RWPE2 (cell line): Measurements from ENCODE around the gene SEMA5B.

Experiments
- ATAC-seq: fragments of 200-7000 bp; cut with Tn5 transposase; 3 replicates; pipeline ENCODE4 v1.9.1; 2021; ENCODE audit warnings: low read depth
- DNase-seq: peaks from one replicate; pipeline ENCODE4 v3.0.0-alpha.2; 2020; ENCODE audit warnings: low spot score
- H3K27ac ChIP-seq: fragments of 450-650 bp; 2 replicates; pipeline ENCODE4 v1.5.1; 2017; ENCODE audit warnings: mild to moderate bottlenecking; ENCODE audit not compliant: poor library complexity, severe bottlenecking
- H3K27me3 ChIP-seq: fragments of 250-450 bp; sonication (Bioruptor Pico); 2 replicates; pipeline ENCODE4 v1.5.1; 2021; ENCODE audit warnings: mild to moderate bottlenecking, moderate library complexity; ENCODE audit not compliant: insufficient read depth, poor library complexity, severe bottlenecking
- H3K36me3 ChIP-seq: fragments of 250-450 bp; sonication (Bioruptor Pico); 2 replicates; pipeline ENCODE4 v1.5.1; 2020; ENCODE audit warnings: low read depth, mild to moderate bottlenecking, moderate library complexity
- H3K4me1 ChIP-seq: fragments of 250-450 bp; sonication (Bioruptor Pico); 2 replicates; pipeline ENCODE4 v1.5.1; 2021; ENCODE audit warnings: mild to moderate bottlenecking, moderate library complexity; ENCODE audit not compliant: insufficient read depth, poor library complexity, severe bottlenecking
- H3K4me3 ChIP-seq: fragments of 250-450 bp; sonication (Bioruptor Pico); 2 replicates; pipeline ENCODE4 v1.5.1; 2021; ENCODE audit warnings: mild to moderate bottlenecking, moderate library complexity; ENCODE audit not compliant: severe bottlenecking
- H3K9me3 ChIP-seq: fragments of 250-450 bp; sonication (Bioruptor Pico); 2 replicates; pipeline ENCODE4 v1.5.1; 2021; ENCODE audit warnings: mild to moderate bottlenecking, moderate library complexity; ENCODE audit not compliant: severe bottlenecking
- TF ChIP-seq, protein P1 (sequence below): fragments of 450-650 bp; IDR thresholded peaks from one replicate; pipeline ENCODE4 v1.5.1; 2017; ENCODE audit warnings: mild to moderate bottlenecking, moderate library complexity; ENCODE audit not compliant: poor library complexity, severe bottlenecking

The SEMA5B gene

DNA sequence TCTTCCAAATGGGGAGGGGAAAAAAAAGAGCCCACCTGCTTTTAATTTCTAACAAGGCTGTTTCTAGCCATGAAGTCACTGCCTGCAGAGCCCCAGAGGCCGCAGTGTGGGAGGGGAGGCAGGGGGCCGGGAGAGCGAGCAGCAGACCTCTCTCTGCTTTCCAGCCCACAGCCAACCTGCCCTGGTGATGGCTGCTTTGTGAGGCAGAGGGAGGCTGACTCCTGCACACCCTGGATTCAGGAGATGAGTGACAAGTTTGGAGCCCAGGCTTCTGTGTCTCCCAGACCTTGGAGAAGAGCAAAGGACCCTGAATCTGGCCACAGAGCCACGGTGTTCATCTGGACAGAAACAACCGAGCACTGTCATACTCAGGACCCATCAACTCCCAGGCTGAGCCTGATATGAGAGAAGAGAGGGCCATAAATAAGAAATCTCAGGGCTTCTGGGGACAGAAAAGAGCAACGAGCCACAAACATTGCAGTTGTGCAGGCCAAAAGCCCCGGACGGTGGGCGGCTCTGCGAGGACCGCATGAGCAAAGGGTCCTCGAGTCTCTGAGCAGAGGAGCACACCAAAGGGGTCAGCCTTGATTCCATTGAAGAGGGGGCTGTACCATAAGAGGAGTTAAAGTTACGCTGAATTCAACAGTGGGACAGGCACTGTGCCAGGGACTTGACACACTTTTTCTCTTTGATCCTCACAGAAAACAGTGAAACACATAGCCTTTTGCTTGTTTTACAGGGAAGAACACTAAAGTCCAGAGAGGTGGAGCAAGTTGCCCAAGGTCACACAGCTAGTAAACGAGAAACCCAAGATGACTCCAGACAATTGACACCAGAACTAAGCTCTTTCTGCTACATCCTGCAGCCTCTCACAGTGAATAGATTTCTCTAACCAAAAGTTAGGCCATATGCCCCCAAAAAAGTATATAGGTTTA, 97.2 kb downstream of the SEMA5B start:
- Histone ChIP-seq H3K27ac (peak overlapping the region; percentile 91), H3K4me1 (peaks cover 35% of the 10 kb centered on the region), H3K9me3 (no peaks in the 10 kb centered on the region), H3K27me3 (no peaks in the 10 kb centered on the region), H3K4me3 (no peak overlapping the region), H3K36me3 (no peaks in the 10 kb centered on the region)
- no peak for DNase-seq
- ATAC-seq: no peak
- TF ChIP-seq, protein P1, sequence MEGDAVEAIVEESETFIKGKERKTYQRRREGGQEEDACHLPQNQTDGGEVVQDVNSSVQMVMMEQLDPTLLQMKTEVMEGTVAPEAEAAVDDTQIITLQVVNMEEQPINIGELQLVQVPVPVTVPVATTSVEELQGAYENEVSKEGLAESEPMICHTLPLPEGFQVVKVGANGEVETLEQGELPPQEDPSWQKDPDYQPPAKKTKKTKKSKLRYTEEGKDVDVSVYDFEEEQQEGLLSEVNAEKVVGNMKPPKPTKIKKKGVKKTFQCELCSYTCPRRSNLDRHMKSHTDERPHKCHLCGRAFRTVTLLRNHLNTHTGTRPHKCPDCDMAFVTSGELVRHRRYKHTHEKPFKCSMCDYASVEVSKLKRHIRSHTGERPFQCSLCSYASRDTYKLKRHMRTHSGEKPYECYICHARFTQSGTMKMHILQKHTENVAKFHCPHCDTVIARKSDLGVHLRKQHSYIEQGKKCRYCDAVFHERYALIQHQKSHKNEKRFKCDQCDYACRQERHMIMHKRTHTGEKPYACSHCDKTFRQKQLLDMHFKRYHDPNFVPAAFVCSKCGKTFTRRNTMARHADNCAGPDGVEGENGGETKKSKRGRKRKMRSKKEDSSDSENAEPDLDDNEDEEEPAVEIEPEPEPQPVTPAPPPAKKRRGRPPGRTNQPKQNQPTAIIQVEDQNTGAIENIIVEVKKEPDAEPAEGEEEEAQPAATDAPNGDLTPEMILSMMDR: no peak

DNA sequence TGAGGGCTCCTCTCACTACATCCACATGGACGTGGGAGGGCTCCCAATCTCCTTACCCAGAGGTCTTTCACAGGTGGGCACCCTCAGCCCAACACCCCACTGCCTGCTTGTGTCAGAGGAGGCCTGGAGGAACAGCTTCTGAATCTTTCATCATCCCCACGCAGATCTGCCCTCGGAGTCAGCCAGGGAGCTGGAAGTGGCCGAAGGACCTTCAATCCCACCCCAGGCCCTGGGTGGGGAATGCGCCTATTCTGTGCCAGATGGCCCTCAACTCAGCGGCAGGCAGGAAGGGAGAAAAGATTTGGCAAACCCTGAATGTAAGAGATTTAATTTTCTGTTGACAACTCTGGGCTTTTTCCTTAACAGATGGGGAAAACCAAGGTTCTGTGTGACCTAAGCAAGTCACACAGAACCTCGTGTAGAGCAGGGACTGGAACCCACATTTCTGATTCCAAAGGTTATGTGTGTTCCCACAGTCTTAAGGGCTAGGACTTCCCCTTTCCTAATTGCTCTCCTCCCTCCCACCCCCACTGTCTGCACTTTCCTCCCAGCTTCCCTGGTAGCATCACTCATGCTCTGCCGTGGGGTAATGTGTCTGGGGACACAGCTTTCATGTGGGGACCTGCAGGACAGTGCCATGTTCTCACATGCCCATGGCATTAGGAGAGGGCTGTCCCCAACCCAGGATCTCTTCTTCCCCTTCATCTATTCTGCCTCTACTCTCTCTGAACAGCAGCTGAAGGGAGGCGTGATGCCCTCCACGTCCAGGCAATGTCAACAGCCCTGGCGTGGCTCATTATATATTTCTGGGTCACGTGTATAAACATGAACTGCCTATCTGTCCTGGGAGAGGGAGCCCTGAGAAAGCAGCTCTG, 98.1 kb downstream of the SEMA5B start:
- Histone ChIP-seq H3K27ac (no peak overlapping the region), H3K4me1 (peaks cover 35% of the 10 kb centered on the region), H3K9me3 (no peaks in the 10 kb centered on the region), H3K36me3 (no peaks in the 10 kb centered on the region), H3K27me3 (no peaks in the 10 kb centered on the region), H3K4me3 (no peak overlapping the region)
- no peak for DNase-seq
- TF ChIP-seq, protein P1: no peak
- no peak for ATAC-seq

DNA sequence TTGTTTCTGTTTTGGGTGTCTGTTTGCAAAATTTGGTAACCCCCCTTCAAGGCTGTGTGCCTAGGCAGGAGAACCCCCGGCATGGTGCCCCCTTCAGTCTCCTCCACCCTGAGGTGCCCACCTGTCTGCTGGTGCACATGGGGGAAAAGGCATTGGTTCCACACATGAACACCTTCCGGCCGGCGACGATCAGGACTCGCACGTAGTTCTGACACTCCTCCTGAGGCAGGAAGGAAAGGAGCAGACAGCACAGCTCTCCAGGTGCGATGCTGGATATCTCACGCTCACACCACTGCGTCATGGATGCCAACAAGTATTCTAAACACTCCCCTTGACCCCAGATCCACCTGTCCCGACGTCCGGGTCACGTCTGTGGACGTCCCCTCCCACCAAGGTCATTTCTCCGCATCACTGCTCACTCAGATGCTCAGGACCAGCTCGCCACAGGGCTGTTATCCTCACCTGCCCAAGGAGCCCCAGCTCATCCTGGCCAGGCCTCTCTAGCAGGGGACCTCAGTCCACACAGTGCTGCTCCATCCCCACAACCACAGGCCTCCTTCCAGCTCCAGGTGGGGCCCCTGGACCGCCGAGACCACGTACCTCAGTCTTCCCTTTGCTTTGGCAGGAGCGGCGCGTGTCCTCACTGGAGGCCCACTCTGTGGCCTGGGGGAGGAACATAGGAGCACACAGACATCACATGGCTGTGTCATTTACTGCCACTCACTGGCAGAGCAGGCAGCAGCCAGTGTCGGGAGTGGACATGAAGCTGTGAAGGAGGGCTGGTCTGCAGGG, 99.0 kb downstream of the SEMA5B start:
- TF ChIP-seq, protein P1: no peak
- no peak overlapping the region for H3K4me3 ChIP-seq
- H3K27ac ChIP-seq: no peak overlapping the region
- H3K27me3 ChIP-seq: no peaks in the 10 kb centered on the region
- ATAC-seq (no peak), DNase-seq (no peak)
- H3K4me1 ChIP-seq: peaks cover 29% of the 10 kb centered on the region
- no peaks in the 10 kb centered on the region for H3K9me3 ChIP-seq
- no peaks in the 10 kb centered on the region for H3K36me3 ChIP-seq

DNA sequence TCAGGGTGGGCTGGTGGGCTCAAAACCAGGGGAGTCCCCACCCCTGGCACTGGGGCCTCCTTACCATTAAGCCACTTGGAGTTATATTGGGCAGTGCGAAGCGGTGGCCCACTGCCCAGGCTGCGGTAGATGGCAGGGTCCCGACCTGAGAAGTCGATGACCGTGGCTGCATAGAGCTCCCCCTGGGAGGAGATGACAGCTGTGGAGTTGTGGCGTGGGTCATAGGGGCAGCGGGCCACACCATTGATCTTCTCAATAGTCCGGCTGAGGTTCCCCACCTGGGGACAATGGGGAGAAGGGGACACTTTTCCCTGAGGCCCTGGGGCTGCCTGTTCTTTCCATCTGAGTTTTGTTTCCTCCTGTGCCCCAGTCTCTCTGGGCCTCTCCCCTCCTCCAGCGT, 99.8 kb downstream of the SEMA5B start:
- Histone ChIP-seq H3K27me3 (peaks cover 7% of the 10 kb centered on the region), H3K4me1 (peaks cover 20% of the 10 kb centered on the region), H3K4me3 (no peak overlapping the region), H3K27ac (no peak overlapping the region), H3K9me3 (no peaks in the 10 kb centered on the region), H3K36me3 (no peaks in the 10 kb centered on the region)
- DNase-seq: no peak
- TF ChIP-seq, protein P1: no peak
- no peak for ATAC-seq
